Epithelial cell of alveolus of lung (primary cell): Measurements from ENCODE around the gene NEUROD1. TPM values are rescaled to one million over a fixed set of nuclear protein-coding genes. Genes with fewer than 3 reads are reported as not detected.

Experiments used
- total RNA-seq: library from RNA; depleted of rRNA; stranded (reverse); fragments of >200 nt; gene quantifications from 2 replicates; pipeline ENCODE4 v1.2.1, GENCODE V29; 2015

Gene NEUROD1
- not detected in 2 replicates for total RNA-seq

DNA sequence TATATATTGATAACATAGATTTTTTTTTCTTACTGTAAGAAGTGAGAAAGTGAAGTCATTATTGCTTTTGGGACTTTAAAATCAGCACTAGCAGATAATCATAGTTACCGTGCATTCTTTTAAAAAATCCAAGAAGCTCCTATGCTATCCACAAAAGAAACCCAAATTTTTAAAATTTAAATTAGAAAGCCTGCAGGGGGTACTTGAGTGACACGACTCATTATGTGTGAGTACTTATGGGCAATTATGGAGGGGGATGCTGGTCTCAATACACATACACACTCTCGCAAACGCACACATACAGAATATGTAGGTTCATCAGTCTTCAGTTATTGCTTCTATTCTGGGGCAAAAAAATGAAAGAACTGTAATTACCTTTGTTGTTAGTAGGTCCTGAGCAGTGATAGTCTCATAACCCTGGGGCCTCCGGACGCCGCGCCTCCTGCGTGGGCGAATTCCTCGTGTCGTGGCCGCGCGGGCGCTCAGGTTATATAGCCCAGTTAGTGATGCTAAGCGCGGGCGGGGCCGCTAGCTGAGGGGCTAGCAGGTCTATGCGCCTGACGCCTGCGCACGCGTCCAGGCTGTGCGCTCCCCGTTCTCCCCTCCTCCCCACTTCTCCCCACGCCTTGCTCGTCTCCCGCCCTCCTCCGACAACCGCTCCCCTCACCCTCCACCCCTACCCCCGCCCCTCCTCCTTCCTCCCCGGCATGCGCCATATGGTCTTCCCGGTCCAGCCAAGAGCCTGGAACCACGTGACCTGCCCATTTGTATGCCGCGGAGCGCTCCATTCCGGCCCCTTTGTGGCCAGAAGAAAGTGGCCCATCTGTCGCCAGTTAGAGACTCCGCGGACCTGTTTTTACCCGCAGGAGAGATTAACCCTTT, at the start of gene NEUROD1:
Gene NEUROD1, minus strand, starts transcription at position 463 of the 882 bp plus-strand sequence. CDS start 1,657 bp downstream, outside the sequence.

DNA sequence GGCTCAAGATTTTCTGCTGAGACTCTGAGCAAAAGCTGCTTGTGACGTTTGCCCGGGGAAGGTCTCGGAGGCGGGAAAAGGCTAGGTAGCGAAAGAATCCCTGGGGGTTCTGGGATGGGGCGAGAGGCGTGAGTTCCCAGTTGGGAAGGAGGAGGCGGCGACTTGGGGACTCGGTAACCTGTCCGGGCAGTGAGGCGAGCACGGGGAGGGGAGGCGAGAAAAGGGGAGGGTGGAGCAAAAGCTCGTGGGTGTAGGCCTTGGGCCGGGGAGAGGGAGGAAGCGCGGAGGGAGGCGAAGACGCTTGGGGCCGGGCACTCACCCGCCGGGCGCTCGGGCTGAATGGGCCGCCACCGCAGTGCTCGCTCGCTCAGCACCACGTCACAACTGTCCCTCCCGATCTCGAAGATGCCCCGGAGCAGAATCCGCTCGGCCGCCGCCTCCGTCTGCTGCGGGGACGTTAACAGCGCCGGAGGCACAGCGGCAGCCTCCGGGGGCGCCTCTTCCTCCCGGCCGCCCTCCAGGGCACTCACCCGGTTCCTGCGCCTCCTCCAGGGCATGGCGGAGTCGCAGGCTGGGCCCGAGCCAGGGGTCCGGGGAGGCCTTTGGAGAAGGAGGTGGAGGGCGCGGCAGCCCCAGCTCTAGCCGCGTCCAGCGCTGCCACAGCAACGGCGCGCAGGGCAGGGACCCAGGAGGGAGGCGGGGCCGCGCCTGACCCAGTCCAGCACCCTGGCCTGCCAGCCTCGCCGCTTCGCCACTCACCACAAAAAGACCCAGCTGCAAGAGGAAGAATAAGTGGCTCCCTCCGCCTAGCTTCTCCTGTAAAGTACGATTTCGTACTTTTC, 23.6 kb downstream of the NEUROD1 start, which contains the start of gene CERKL:
Gene CERKL, minus strand, starts transcription at position 656 of the 842 bp plus-strand sequence. Its CDS starts 99 bp downstream, at position 557.

Other genes with a start within 250 kb of the NEUROD1 start
- gene ITGA4, start 223.1 kb downstream of the NEUROD1 start, total RNA-seq = 7.3 and 58.6 TPM in 2 replicates
- not detected in 2 replicates for gene CERKL, start 23.4 kb downstream of the NEUROD1 start, total RNA-seq
- 111 and 115 TPM in 2 replicates for gene ITPRID2, start 211.2 kb upstream of the NEUROD1 start, total RNA-seq